ENCODE results near the gene TBR1.

- TF ChIP-seq JUND (IDR thresholded peaks at IDR 0.05) (no peak), ATF3 (IDR thresholded peaks at IDR 0.05) (no peak), EGR1 (IDR thresholded peaks at IDR 0.05; ENCODE audit: low read depth in 2 of 2) (no peak), YY1 (IDR thresholded peaks at IDR 0.05) (no peak), SP1 (IDR thresholded peaks at IDR 0.05) (no peak), REST (IDR thresholded peaks at IDR 0.05) (no peak), FOXA1 (IDR thresholded peaks at IDR 0.05) (no peak), GABPA (IDR thresholded peaks at IDR 0.05 in 1 of 2, conservative IDR thresholded peaks at IDR 0.05 in 1 of 2) (no peak), HNF4G (IDR thresholded peaks at IDR 0.05) (no peak)
- TF ChIP-seq, protein P1, sequence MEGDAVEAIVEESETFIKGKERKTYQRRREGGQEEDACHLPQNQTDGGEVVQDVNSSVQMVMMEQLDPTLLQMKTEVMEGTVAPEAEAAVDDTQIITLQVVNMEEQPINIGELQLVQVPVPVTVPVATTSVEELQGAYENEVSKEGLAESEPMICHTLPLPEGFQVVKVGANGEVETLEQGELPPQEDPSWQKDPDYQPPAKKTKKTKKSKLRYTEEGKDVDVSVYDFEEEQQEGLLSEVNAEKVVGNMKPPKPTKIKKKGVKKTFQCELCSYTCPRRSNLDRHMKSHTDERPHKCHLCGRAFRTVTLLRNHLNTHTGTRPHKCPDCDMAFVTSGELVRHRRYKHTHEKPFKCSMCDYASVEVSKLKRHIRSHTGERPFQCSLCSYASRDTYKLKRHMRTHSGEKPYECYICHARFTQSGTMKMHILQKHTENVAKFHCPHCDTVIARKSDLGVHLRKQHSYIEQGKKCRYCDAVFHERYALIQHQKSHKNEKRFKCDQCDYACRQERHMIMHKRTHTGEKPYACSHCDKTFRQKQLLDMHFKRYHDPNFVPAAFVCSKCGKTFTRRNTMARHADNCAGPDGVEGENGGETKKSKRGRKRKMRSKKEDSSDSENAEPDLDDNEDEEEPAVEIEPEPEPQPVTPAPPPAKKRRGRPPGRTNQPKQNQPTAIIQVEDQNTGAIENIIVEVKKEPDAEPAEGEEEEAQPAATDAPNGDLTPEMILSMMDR (IDR thresholded peaks at IDR 0.05; ENCODE audit: low read depth, low read length, missing input control) = no peak
- TF ChIP-seq, protein P2, sequence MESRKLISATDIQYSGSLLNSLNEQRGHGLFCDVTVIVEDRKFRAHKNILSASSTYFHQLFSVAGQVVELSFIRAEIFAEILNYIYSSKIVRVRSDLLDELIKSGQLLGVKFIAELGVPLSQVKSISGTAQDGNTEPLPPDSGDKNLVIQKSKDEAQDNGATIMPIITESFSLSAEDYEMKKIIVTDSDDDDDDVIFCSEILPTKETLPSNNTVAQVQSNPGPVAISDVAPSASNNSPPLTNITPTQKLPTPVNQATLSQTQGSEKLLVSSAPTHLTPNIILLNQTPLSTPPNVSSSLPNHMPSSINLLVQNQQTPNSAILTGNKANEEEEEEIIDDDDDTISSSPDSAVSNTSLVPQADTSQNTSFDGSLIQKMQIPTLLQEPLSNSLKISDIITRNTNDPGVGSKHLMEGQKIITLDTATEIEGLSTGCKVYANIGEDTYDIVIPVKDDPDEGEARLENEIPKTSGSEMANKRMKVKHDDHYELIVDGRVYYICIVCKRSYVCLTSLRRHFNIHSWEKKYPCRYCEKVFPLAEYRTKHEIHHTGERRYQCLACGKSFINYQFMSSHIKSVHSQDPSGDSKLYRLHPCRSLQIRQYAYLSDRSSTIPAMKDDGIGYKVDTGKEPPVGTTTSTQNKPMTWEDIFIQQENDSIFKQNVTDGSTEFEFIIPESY (IDR thresholded peaks at IDR 0.05) = no peak
- TF ChIP-seq, protein P3, sequence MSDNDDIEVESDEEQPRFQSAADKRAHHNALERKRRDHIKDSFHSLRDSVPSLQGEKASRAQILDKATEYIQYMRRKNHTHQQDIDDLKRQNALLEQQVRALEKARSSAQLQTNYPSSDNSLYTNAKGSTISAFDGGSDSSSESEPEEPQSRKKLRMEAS (IDR thresholded peaks at IDR 0.05) = no peak
Measured at GRCh38 chr2:161427664-161428587, 11.8 kb downstream of the TBR1 start.

Measured in liver (tissue), 3 donors.